ENCODE data around the gene LRRN4CL.
"Not testable (repeated sequence)": the region's sequence is repeated elsewhere in the genome, so short reads cannot be mapped to it uniquely, and the experiment has no call there.

LRRN4CL gene

DNA sequence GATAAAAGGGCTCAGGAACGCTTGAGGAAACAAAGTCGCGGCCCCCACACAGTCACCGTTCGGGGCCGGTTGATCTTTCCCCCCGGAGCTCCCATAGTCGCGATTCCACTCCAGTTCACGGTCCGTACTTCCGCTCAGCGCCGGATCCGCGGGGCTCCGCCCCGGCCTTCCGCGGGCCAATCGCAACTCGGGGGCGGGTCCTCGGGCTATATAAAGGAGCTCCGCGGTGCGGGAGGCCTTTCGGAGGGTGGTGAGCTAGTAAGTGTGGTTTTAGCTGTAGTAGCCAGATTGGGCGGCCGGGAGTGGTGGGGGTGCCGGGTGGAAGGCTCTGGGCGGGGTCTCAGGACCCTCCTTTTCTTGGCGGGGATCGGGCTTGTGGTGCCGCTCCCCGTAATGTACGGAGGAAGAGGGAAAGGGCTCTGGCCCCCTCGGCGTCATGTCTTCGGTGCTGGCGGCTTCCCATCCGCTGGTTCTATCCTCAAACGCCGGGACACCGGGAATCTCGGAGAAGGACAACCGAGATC lies 24.2 kb downstream of the LRRN4CL start, which contains the start of the genes C11orf98 and CSKMT:
Gene C11orf98 (minus strand): TSS at position 136 of the 524 bp plus-strand sequence. CDS start 41 bp downstream, at position 95.
Gene CSKMT (plus strand): TSS at position 238 of the 524 bp plus-strand sequence. CDS start 568 bp downstream, outside the sequence.
- peak; percentile 85 for DNase-seq (ENCODE audit: extremely low read depth, low read depth)
- TF ChIP-seq CTCF (IDR thresholded peaks at IDR 0.05; ENCODE audit: low read depth, low read length), result no peak

- DNase-seq (ENCODE audit: extremely low read depth, low read depth), result no peak
- TF ChIP-seq CTCF (IDR thresholded peaks at IDR 0.05; ENCODE audit: low read depth, low read length), result no peak
Observed at GRCh38 chr11:62664405-62665074, 24.8 kb downstream of the LRRN4CL start.

GRCh38 chr11:62656796-62657429 lies 32.4 kb downstream of the LRRN4CL start:
- no peak for TF ChIP-seq CTCF (IDR thresholded peaks at IDR 0.05; ENCODE audit: low read depth, low read length)
- DNase-seq (ENCODE audit: extremely low read depth, low read depth), result no peak

GRCh38 chr11:62654297-62654696 lies 35.0 kb downstream of the LRRN4CL start:
- no peak for DNase-seq (ENCODE audit: extremely low read depth, low read depth)
- no peak for TF ChIP-seq CTCF (IDR thresholded peaks at IDR 0.05; ENCODE audit: low read depth, low read length)

- TF ChIP-seq CTCF (IDR thresholded peaks at IDR 0.05; ENCODE audit: low read depth, low read length), result no peak
- no peak for DNase-seq (ENCODE audit: extremely low read depth, low read depth)
Observed at GRCh38 chr11:62652161-62653006, 36.9 kb downstream of the LRRN4CL start.

GRCh38 chr11:62650283-62650682 lies 39.0 kb downstream of the LRRN4CL start:
- DNase-seq (ENCODE audit: extremely low read depth, low read depth), result not testable (repeated sequence)

DNA sequence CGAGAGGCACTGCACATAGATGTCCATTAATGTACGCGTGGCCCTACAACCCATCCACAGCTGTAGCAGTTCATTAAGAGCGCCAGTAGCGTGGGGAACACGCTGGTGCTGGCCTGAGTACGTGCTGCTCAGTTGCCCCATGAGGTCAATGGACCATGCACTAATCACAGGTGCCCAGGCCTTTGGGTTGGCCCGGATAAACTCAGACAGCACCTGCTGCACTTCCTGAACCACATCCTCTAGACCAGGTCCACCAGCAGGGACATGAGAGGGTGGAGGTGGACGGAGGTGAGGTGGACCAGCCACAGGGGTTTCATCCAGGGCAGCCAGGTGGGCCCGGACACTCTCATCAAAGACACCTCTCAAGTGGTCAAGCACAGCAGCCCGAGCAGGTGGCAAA lies 39.8 kb downstream of the LRRN4CL start:
- no peak for TF ChIP-seq CTCF (IDR thresholded peaks at IDR 0.05; ENCODE audit: low read depth, low read length)
- DNase-seq (ENCODE audit: extremely low read depth, low read depth), result no peak

All from AG09319 (cell line).